GM23338 (cell line): ENCODE data around the gene SRSF9. TPM values are rescaled to one million over a fixed set of nuclear protein-coding genes. Genes with fewer than 3 reads are reported as not detected.
A peak's percentile ranks its signal among the peaks of the same experiment; 100 is the strongest.

ENCODE experiments used
- ATAC-seq: fragments of 200-7000 bp; cut with Tn5 transposase; 3 replicates; pipeline ENCODE4 v1.9.1; 2020
- DNase-seq: peaks from one replicate; pipeline ENCODE4 v3.0.0-alpha.2; 2015; ENCODE audit warnings: low spot score
- H2AFZ ChIP-seq: fragments of 200-600 bp; sonication (generic); 2 replicates; pipeline ENCODE4 v1.8.0; 2016; ENCODE audit warnings: antibody characterized with exemption, mild to moderate bottlenecking, moderate library complexity
- H3F3A ChIP-seq: fragments of 200-600 bp; sonication (generic); replicated peaks from 2 replicates; pipeline ENCODE4 v1.8.0; 2017; ENCODE audit warnings: antibody characterized with exemption, mixed run types, low read depth
- H3K27ac ChIP-seq: fragments of 200-600 bp; sonication (generic); 2 replicates; pipeline ENCODE4 v1.6.1; 2016; ENCODE audit warnings: low read depth
- H3K27me3 ChIP-seq: fragments of 200-600 bp; sonication (generic); 2 replicates; pipeline ENCODE4 v1.8.0; 2016; ENCODE audit warnings: mild to moderate bottlenecking, mixed run types, moderate library complexity; ENCODE audit not compliant: insufficient read depth
- H3K36me3 ChIP-seq: fragments of 200-600 bp; sonication (generic); 2 replicates; pipeline ENCODE4 v1.8.0; 2016; ENCODE audit warnings: mild to moderate bottlenecking; ENCODE audit not compliant: insufficient read depth
- H3K4me1 ChIP-seq: fragments of 200-600 bp; sonication (generic); 2 replicates; pipeline ENCODE4 v1.8.0; 2016; ENCODE audit warnings: mild to moderate bottlenecking, moderate library complexity; ENCODE audit not compliant: insufficient read depth
- H3K4me2 ChIP-seq: fragments of 200-600 bp; sonication (generic); 2 replicates; pipeline ENCODE4 v1.7.1; 2017; ENCODE audit warnings: mixed run types
- H3K4me3 ChIP-seq: fragments of 200-600 bp; sonication (generic); 2 replicates; pipeline ENCODE4 v1.6.1; 2016; ENCODE audit warnings: mixed run types
- H3K79me2 ChIP-seq: fragments of 200-600 bp; sonication (generic); replicated peaks from 2 replicates; pipeline ENCODE4 v1.8.0; 2017; ENCODE audit warnings: mild to moderate bottlenecking; ENCODE audit not compliant: insufficient read depth
- H3K9me2 ChIP-seq: fragments of 200-600 bp; sonication (generic); 2 replicates; pipeline ENCODE4 v1.8.0; 2017; ENCODE audit not compliant: insufficient read depth
- H4K20me1 ChIP-seq: fragments of 200-600 bp; sonication (generic); replicated peaks from 2 replicates; pipeline ENCODE4 v1.8.0; 2017; ENCODE audit warnings: mild to moderate bottlenecking; ENCODE audit not compliant: insufficient read depth
- H3K27ac Mint-ChIP-seq: 2 replicates; pipeline ENCODE4 v1.8.0; 2020; ENCODE audit warnings: inconsistent platforms, mild to moderate bottlenecking, moderate library complexity, mixed read lengths
- H3K27me3 Mint-ChIP-seq: 3 replicates; pipeline ENCODE4 v1.8.0; 2022; ENCODE audit warnings: low read depth, mild to moderate bottlenecking, moderate library complexity, mixed read lengths, inconsistent platforms; ENCODE audit not compliant: insufficient read depth, poor library complexity
- H3K36me3 Mint-ChIP-seq: 3 replicates; pipeline ENCODE4 v1.8.0; 2021; ENCODE audit warnings: low read depth, mild to moderate bottlenecking, inconsistent platforms, moderate library complexity, mixed read lengths
- H3K4me1 Mint-ChIP-seq: 3 replicates; pipeline ENCODE4 v1.8.0; 2020; ENCODE audit warnings: mild to moderate bottlenecking, inconsistent platforms, mixed read lengths
- H3K4me3 Mint-ChIP-seq: 3 replicates; pipeline ENCODE4 v1.8.0; 2021; ENCODE audit warnings: moderate library complexity, mild to moderate bottlenecking, inconsistent platforms, mixed read lengths
- H3K9me3 Mint-ChIP-seq: 3 replicates; pipeline ENCODE4 v1.8.0; 2020; ENCODE audit warnings: moderate library complexity, mild to moderate bottlenecking, inconsistent platforms, mixed read lengths
- CREB1 ChIP-seq: fragments of 250-450 bp; sonication (Bioruptor Pico); IDR thresholded peaks from 2 replicates; pipeline ENCODE4 v1.5.0; 2020; ENCODE audit warnings: low read depth, mild to moderate bottlenecking, moderate library complexity
- CTCF ChIP-seq, 2 experiments: fragments of 200-600 bp in 1 of 2; sonication (generic) in 1 of 2; conservative IDR thresholded peaks; 2 replicates each; pipeline versions ENCODE4 v1.5.1 to v1.6.1; 2016 to 2017; ENCODE audit warnings: antibody characterized with exemption in 2 of 2, low read depth in 2 of 2, mild to moderate bottlenecking in 2 of 2, moderate library complexity in 1 of 2
- ETS1 ChIP-seq: IDR thresholded peaks from 2 replicates; pipeline ENCODE4 v1.6.1; 2016; ENCODE audit warnings: antibody characterized with exemption
- EZH2 ChIP-seq: fragments of 200-600 bp; sonication (generic); IDR thresholded peaks from one replicate; pipeline ENCODE4 v1.8.0; 2017; ENCODE audit warnings: antibody characterized with exemption, mild to moderate bottlenecking, low read depth; ENCODE audit not compliant: unreplicated experiment
- EZH2phosphoT487 ChIP-seq: fragments of 200-600 bp; sonication (generic); IDR thresholded peaks from one replicate; pipeline ENCODE4 v1.8.1; 2018; ENCODE audit warnings: antibody characterized with exemption; ENCODE audit not compliant: unreplicated experiment
- JUNB ChIP-seq: IDR thresholded peaks from one replicate; pipeline ENCODE4 v1.6.1; 2016; ENCODE audit warnings: antibody characterized with exemption; ENCODE audit not compliant: unreplicated experiment
- NANOG ChIP-seq: IDR thresholded peaks from 2 replicates; pipeline ENCODE4 v1.6.1; 2016; ENCODE audit warnings: antibody characterized with exemption, borderline replicate concordance
- POLR2AphosphoS5 ChIP-seq: IDR thresholded peaks from 2 replicates; pipeline ENCODE4 v1.6.1; 2016; ENCODE audit warnings: antibody characterized with exemption, low read depth
- REST ChIP-seq: IDR thresholded peaks from one replicate; pipeline ENCODE4 v1.6.1; 2018; ENCODE audit warnings: antibody characterized with exemption; ENCODE audit not compliant: unreplicated experiment
- STAT1 ChIP-seq: IDR thresholded peaks from one replicate; pipeline ENCODE4 v1.6.1; 2016; ENCODE audit warnings: antibody characterized with exemption; ENCODE audit not compliant: unreplicated experiment
- ZNF114 ChIP-seq: fragments of 250-450 bp; sonication (Bioruptor Pico); IDR thresholded peaks from 2 replicates; pipeline ENCODE4 v1.5.0; 2020; ENCODE audit warnings: mild to moderate bottlenecking, moderate library complexity
- ZNF331 ChIP-seq: fragments of 250-450 bp; sonication (Bioruptor Pico); IDR thresholded peaks from 2 replicates; pipeline ENCODE4 v1.5.0; 2020; ENCODE audit warnings: low read depth, mild to moderate bottlenecking, moderate library complexity
- ZNF462 ChIP-seq: fragments of 250-450 bp; sonication (Bioruptor Pico); IDR thresholded peaks from 2 replicates; pipeline ENCODE4 v1.5.0; 2020; ENCODE audit warnings: mild to moderate bottlenecking, moderate library complexity
- long read RNA-seq: library from polyadenylated mRNA; unstranded; transcript quantifications from one replicate; pipeline ENCODE4 v2.0.0, GENCODE V29; 2020; ENCODE audit not compliant: unreplicated experiment
- polyA plus RNA-seq: library from polyadenylated mRNA; unstranded; fragments of >200 nt; fragmentation: Nextera tagmentation; extraction: Ambion mirVana; gene quantifications from 2 replicates; pipeline ENCODE4 v1.2.1, GENCODE V29; 2016
- total RNA-seq: library from RNA; depleted of rRNA; stranded (reverse); fragments of >200 nt; shearing (Covaris generic); gene quantifications from 2 replicates; pipeline ENCODE4 v1.2.3, GENCODE V29; 2014; rRNA removed

SRSF9 gene
- total RNA-seq (202 and 250 TPM in 2 replicates), polyA plus RNA-seq (436 and 481 TPM in 2 replicates)
- long read RNA-seq, transcript SRSF9-201 (4 exons, 1,201 nt), result major isoform, 116 of 132 reads
- long read RNA-seq, partial matches to known transcripts, result 1 of 132 reads
- long read RNA-seq, other reads (novel, unspliced or antisense), result 13 of 132 reads

- peak; percentile 98 for DNase-seq
- H3K9me2 ChIP-seq, result no peaks in the 10 kb centered on the region
- H3K36me3 Mint-ChIP-seq, result peaks cover 37% of the 10 kb centered on the region
- H3K27ac ChIP-seq, result peak within 1 kb of the TSS; percentile 87
- H3F3A ChIP-seq, result peaks cover 29% of the 10 kb centered on the region
- peak within 1 kb of the TSS; percentile 77 for H3K4me3 ChIP-seq
- H3K36me3 ChIP-seq, result peaks cover 15% of the 10 kb centered on the region
- TF ChIP-seq JUNB (no peak), POLR2AphosphoS5 (peak; percentile 88), ZNF114 (CRISPR knock-in tag) (no peak), ZNF462 (CRISPR knock-in tag) (no peak), REST (no peak), EZH2phosphoT487 (no peak), NANOG (no peak), CTCF (conservative IDR thresholded peaks at IDR 0.05; ENCODE audit: low read depth in 2 of 2) (peak; percentile 66 to 86), CREB1 (peak; percentile 45; the same call in 1 of the 2 replicates), STAT1 (no peak), EZH2 (no peak), ETS1 (peak; percentile 57), ZNF331 (CRISPR knock-in tag) (no peak)
- H3K27ac Mint-ChIP-seq, result peak within 1 kb of the TSS; percentile 86
- H3K4me1 ChIP-seq, result peaks cover 11% of the 10 kb centered on the region; the same call in 1 of the 2 replicates
- peaks cover 45% of the 10 kb centered on the region for H3K79me2 ChIP-seq
- H3K4me3 Mint-ChIP-seq, result peak within 1 kb of the TSS; percentile 96
- peak within 1 kb of the TSS; percentile 88 for H3K4me2 ChIP-seq
- H3K27me3 ChIP-seq, result 0 out of 2 replicates have a peak, but pooled peaks cover 2% of the 10 kb centered on the region
- peaks cover 4% of the 10 kb centered on the region for H3K27me3 Mint-ChIP-seq
- H3K4me1 Mint-ChIP-seq, result peaks cover 26% of the 10 kb centered on the region
- peaks cover 34% of the 10 kb centered on the region for H4K20me1 ChIP-seq
- H3K9me3 Mint-ChIP-seq, result no peaks in the 10 kb centered on the region
- ATAC-seq, result peak; percentile 86
- peak within 1 kb of the TSS; percentile 99 for H2AFZ ChIP-seq
Measured at GRCh38 chr12:120469450-120470149, at the start of gene SRSF9. Gene SRSF9, minus strand, starts transcription at chr12:120469748. Its CDS starts 139 bp downstream, at chr12:120469609.
